Measurements from ENCODE around the gene NFE2L2.

- TF ChIP-seq, protein P1, sequence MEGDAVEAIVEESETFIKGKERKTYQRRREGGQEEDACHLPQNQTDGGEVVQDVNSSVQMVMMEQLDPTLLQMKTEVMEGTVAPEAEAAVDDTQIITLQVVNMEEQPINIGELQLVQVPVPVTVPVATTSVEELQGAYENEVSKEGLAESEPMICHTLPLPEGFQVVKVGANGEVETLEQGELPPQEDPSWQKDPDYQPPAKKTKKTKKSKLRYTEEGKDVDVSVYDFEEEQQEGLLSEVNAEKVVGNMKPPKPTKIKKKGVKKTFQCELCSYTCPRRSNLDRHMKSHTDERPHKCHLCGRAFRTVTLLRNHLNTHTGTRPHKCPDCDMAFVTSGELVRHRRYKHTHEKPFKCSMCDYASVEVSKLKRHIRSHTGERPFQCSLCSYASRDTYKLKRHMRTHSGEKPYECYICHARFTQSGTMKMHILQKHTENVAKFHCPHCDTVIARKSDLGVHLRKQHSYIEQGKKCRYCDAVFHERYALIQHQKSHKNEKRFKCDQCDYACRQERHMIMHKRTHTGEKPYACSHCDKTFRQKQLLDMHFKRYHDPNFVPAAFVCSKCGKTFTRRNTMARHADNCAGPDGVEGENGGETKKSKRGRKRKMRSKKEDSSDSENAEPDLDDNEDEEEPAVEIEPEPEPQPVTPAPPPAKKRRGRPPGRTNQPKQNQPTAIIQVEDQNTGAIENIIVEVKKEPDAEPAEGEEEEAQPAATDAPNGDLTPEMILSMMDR (IDR thresholded peaks at IDR 0.05) = no peak
- TF ChIP-seq POLR2A (IDR thresholded peaks at IDR 0.05; ENCODE audit: low read depth) = no peak
- no peak for TF ChIP-seq POLR2AphosphoS5 (IDR thresholded peaks at IDR 0.05)
- no peak for TF ChIP-seq EP300 (IDR thresholded peaks at IDR 0.05)
These were observed 27.2 kb upstream of the NFE2L2 start for GRCh38 chr2:177291701-177292100.

All from esophagus muscularis mucosa (tissue), 4 donors.